HEK293 (cell line): ENCODE results near the gene PAK6.

Experiments used
- KLF1 ChIP-seq: fragments of 450-650 bp; formaldehyde crosslinking; IDR thresholded peaks from 2 replicates; pipeline ENCODE4 v1.5.1; 2016; ENCODE audit warnings: missing biosample characterization, missing genetic modification characterization
- SETDB1 ChIP-seq: IDR thresholded peaks from one replicate; pipeline ENCODE4 v1.6.1; 2017; ENCODE audit warnings: mild to moderate bottlenecking, low read length, moderate library complexity, mixed read lengths; ENCODE audit not compliant: insufficient read length
- TCF7L2 ChIP-seq: IDR thresholded peaks from 2 replicates; pipeline ENCODE4 v1.6.1; 2011; ENCODE audit warnings: low read depth, mild to moderate bottlenecking, inconsistent platforms, low read length, moderate library complexity, borderline replicate concordance
- ZNF138 ChIP-seq: fragments of 450-650 bp; formaldehyde crosslinking; IDR thresholded peaks from 2 replicates; pipeline ENCODE4 v1.5.1; 2016; ENCODE audit warnings: missing biosample characterization, missing genetic modification characterization, borderline replicate concordance
- ZNF501 ChIP-seq: fragments of 450-650 bp; formaldehyde crosslinking; IDR thresholded peaks from 2 replicates; pipeline ENCODE4 v1.5.1; 2016; ENCODE audit warnings: missing biosample characterization, missing genetic modification characterization
- ZNF521 ChIP-seq: fragments of 450-650 bp; formaldehyde crosslinking; IDR thresholded peaks from 2 replicates; pipeline ENCODE4 v1.5.1; 2017; ENCODE audit warnings: missing biosample characterization, mild to moderate bottlenecking, missing genetic modification characterization
- ZNF670 ChIP-seq: fragments of 450-650 bp; formaldehyde crosslinking; IDR thresholded peaks from 2 replicates; pipeline ENCODE4 v1.5.1; 2016; ENCODE audit warnings: missing biosample characterization, missing genetic modification characterization, low read depth
- ZXDB ChIP-seq: fragments of 450-650 bp; formaldehyde crosslinking; IDR thresholded peaks from 2 replicates; pipeline ENCODE4 v1.5.1; 2016; ENCODE audit warnings: missing biosample characterization, missing genetic modification characterization
- TF ChIP-seq, protein P1 (sequence below): fragments of 450-650 bp; formaldehyde crosslinking; IDR thresholded peaks from 2 replicates; pipeline ENCODE4 v1.5.1; 2016; ENCODE audit warnings: missing biosample characterization, missing genetic modification characterization
- TF ChIP-seq, protein P2 (sequence below): fragments of 450-650 bp; formaldehyde crosslinking; conservative IDR thresholded peaks from 2 replicates; pipeline ENCODE4 v1.5.1; 2016; ENCODE audit warnings: low read depth, missing biosample characterization, missing genetic modification characterization
- TF ChIP-seq, protein P3 (sequence below): fragments of 450-650 bp; formaldehyde crosslinking; IDR thresholded peaks from 2 replicates; pipeline ENCODE4 v1.5.1; 2016; ENCODE audit warnings: missing biosample characterization, missing genetic modification characterization

DNA sequence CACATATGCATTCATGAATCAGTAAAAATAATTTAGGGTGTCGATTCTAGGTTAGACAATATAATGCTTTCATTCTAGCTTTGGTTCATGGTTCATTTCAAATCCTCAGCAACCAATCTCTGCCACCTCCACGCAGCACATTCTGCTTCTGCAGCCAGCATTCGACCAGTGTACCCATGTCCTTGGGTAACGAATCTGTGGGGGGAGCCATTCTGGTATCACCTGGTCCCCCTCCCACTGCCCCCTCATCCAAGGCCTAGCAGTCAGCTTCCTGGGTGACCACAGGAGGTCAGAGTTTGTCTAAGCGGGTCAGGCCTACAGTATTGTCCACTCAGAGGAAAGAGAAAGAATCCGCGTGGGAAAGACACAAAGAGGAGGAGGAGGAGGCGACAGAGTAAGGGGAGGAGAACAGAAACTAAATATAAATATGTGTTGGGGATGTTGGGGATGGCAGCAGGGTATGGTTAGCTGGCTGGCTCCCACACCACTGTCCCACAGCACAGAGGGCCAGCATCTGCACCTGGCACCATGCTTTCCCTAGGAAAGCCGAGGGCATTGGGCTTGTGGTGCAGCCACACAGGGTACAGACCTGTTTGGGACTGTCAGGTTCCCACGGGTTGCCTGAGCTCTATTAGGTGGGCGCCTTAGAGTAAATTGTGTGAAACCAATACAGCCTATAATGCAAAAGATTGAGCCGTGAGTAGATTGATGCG, 12.1 kb downstream of the PAK6 start:
- no peak for TF ChIP-seq SETDB1
- TF ChIP-seq, protein P1, sequence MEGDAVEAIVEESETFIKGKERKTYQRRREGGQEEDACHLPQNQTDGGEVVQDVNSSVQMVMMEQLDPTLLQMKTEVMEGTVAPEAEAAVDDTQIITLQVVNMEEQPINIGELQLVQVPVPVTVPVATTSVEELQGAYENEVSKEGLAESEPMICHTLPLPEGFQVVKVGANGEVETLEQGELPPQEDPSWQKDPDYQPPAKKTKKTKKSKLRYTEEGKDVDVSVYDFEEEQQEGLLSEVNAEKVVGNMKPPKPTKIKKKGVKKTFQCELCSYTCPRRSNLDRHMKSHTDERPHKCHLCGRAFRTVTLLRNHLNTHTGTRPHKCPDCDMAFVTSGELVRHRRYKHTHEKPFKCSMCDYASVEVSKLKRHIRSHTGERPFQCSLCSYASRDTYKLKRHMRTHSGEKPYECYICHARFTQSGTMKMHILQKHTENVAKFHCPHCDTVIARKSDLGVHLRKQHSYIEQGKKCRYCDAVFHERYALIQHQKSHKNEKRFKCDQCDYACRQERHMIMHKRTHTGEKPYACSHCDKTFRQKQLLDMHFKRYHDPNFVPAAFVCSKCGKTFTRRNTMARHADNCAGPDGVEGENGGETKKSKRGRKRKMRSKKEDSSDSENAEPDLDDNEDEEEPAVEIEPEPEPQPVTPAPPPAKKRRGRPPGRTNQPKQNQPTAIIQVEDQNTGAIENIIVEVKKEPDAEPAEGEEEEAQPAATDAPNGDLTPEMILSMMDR, result no peak
- no peak for TF ChIP-seq KLF1 (tag by site-specific recombination)
- TF ChIP-seq TCF7L2, result no peak
- TF ChIP-seq ZNF138 (tag by site-specific recombination), result no peak
- TF ChIP-seq ZNF521 (tag by site-specific recombination), result no peak
- TF ChIP-seq ZNF670 (tag by site-specific recombination), result no peak
- TF ChIP-seq ZXDB (tag by site-specific recombination), result no peak
- TF ChIP-seq, protein P2, sequence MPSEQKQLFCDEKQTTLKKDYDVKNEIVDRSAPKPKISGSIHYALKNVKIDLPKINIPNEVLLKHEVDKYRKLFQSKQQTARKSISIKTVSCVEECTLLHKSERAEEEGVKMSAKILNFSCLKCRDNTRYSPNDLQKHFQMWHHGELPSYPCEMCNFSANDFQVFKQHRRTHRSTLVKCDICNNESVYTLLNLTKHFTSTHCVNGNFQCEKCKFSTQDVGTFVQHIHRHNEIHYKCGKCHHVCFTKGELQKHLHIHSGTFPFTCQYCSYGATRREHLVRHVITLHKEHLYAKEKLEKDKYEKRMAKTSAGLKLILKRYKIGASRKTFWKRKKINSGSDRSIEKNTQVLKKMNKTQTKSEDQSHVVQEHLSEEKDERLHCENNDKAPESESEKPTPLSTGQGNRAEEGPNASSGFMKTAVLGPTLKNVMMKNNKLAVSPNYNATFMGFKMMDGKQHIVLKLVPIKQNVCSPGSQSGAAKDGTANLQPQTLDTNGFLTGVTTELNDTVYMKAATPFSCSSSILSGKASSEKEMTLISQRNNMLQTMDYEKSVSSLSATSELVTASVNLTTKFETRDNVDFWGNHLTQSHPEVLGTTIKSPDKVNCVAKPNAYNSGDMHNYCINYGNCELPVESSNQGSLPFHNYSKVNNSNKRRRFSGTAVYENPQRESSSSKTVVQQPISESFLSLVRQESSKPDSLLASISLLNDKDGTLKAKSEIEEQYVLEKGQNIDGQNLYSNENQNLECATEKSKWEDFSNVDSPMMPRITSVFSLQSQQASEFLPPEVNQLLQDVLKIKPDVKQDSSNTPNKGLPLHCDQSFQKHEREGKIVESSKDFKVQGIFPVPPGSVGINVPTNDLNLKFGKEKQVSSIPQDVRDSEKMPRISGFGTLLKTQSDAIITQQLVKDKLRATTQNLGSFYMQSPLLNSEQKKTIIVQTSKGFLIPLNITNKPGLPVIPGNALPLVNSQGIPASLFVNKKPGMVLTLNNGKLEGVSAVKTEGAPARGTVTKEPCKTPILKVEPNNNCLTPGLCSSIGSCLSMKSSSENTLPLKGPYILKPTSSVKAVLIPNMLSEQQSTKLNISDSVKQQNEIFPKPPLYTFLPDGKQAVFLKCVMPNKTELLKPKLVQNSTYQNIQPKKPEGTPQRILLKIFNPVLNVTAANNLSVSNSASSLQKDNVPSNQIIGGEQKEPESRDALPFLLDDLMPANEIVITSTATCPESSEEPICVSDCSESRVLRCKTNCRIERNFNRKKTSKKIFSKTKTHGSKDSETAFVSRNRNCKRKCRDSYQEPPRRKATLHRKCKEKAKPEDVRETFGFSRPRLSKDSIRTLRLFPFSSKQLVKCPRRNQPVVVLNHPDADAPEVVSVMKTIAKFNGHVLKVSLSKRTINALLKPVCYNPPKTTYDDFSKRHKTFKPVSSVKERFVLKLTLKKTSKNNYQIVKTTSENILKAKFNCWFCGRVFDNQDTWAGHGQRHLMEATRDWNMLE, result no peak
- no peak for TF ChIP-seq ZNF501 (tag by site-specific recombination)
- TF ChIP-seq, protein P3, sequence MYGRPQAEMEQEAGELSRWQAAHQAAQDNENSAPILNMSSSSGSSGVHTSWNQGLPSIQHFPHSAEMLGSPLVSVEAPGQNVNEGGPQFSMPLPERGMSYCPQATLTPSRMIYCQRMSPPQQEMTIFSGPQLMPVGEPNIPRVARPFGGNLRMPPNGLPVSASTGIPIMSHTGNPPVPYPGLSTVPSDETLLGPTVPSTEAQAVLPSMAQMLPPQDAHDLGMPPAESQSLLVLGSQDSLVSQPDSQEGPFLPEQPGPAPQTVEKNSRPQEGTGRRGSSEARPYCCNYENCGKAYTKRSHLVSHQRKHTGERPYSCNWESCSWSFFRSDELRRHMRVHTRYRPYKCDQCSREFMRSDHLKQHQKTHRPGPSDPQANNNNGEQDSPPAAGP (tag by site-specific recombination), result no peak
